HG03196 (cell line): ENCODE data around the gene SLC25A38.
"Not testable (repeated sequence)": the region's sequence is repeated elsewhere in the genome, so short reads cannot be mapped to it uniquely, and the experiment has no call there.

Experiments
- ATAC-seq: cut with Tn5 transposase; IDR thresholded peaks from one replicate; pipeline ENCODE4 v1.9.1; 2021; ENCODE audit not compliant: unreplicated experiment

The SLC25A38 gene

GRCh38 chr3:39407259-39407629, 24.1 kb downstream of the SLC25A38 start:
- ATAC-seq, result no peak

- ATAC-seq, result no peak
Observed at GRCh38 chr3:39407773-39408492, 24.8 kb downstream of the SLC25A38 start.

GRCh38 chr3:39408493-39409372, 25.6 kb downstream of the SLC25A38 start:
- no peak for ATAC-seq

GRCh38 chr3:39409514-39410136, 26.5 kb downstream of the SLC25A38 start:
- ATAC-seq, result no peak

GRCh38 chr3:39410893-39411292, 27.7 kb downstream of the SLC25A38 start:
- ATAC-seq, result no peak

- no peak for ATAC-seq
Observed at GRCh38 chr3:39412668-39413260, 29.6 kb downstream of the SLC25A38 start.

- no peak for ATAC-seq
Observed at GRCh38 chr3:39413691-39414420, 30.7 kb downstream of the SLC25A38 start.

GRCh38 chr3:39414421-39414907, 31.3 kb downstream of the SLC25A38 start:
- ATAC-seq, result no peak

GRCh38 chr3:39415302-39415701, 32.1 kb downstream of the SLC25A38 start:
- not testable (repeated sequence) for ATAC-seq

- ATAC-seq, result no peak
Observed at GRCh38 chr3:39415983-39416382, 32.8 kb downstream of the SLC25A38 start.

- not testable (repeated sequence) for ATAC-seq
Observed at GRCh38 chr3:39416998-39417397, 33.8 kb downstream of the SLC25A38 start.

GRCh38 chr3:39418556-39419225, 35.5 kb downstream of the SLC25A38 start:
- not testable (repeated sequence) for ATAC-seq

- no peak for ATAC-seq
Observed at GRCh38 chr3:39419742-39420315, 36.7 kb downstream of the SLC25A38 start.

GRCh38 chr3:39420543-39420942, 37.4 kb downstream of the SLC25A38 start:
- ATAC-seq, result no peak

GRCh38 chr3:39423436-39423970, 40.3 kb downstream of the SLC25A38 start:
- ATAC-seq, result no peak

- no peak for ATAC-seq
Observed at GRCh38 chr3:39426312-39426711, 43.1 kb downstream of the SLC25A38 start.

- ATAC-seq, result no peak
Observed at GRCh38 chr3:39427506-39427905, 44.3 kb downstream of the SLC25A38 start.

GRCh38 chr3:39428745-39429201, 45.6 kb downstream of the SLC25A38 start:
- no peak for ATAC-seq

GRCh38 chr3:39429466-39429865, 46.3 kb downstream of the SLC25A38 start:
- ATAC-seq, result no peak
